ENCODE data around the gene HSD3B7. TPM values are rescaled to one million over a fixed set of nuclear protein-coding genes. Genes with fewer than 3 reads are reported as not detected.

Gene HSD3B7
- total and polyA plus RNA-seq, 2 of the 4 experiments (the other 2 are of a cell fraction): 8.5 to 11.3 TPM

- TF ChIP-seq, protein P1, sequence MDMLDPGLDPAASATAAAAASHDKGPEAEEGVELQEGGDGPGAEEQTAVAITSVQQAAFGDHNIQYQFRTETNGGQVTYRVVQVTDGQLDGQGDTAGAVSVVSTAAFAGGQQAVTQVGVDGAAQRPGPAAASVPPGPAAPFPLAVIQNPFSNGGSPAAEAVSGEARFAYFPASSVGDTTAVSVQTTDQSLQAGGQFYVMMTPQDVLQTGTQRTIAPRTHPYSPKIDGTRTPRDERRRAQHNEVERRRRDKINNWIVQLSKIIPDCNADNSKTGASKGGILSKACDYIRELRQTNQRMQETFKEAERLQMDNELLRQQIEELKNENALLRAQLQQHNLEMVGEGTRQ (IDR thresholded peaks at IDR 0.05; ENCODE audit: low read depth, low read length): no peak
- TF ChIP-seq, protein P2, sequence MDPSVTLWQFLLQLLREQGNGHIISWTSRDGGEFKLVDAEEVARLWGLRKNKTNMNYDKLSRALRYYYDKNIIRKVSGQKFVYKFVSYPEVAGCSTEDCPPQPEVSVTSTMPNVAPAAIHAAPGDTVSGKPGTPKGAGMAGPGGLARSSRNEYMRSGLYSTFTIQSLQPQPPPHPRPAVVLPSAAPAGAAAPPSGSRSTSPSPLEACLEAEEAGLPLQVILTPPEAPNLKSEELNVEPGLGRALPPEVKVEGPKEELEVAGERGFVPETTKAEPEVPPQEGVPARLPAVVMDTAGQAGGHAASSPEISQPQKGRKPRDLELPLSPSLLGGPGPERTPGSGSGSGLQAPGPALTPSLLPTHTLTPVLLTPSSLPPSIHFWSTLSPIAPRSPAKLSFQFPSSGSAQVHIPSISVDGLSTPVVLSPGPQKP (IDR thresholded peaks at IDR 0.05; ENCODE audit: borderline replicate concordance, low read depth, low read length): no peak
- TF ChIP-seq MXI1 (IDR thresholded peaks at IDR 0.05; ENCODE audit: borderline replicate concordance, low read depth, low read length): no peak
Measured at GRCh38 chr16:30984669-30985400, at the start of gene HSD3B7 (continued).
